ENCODE data around the gene SH3RF1.

DNA sequence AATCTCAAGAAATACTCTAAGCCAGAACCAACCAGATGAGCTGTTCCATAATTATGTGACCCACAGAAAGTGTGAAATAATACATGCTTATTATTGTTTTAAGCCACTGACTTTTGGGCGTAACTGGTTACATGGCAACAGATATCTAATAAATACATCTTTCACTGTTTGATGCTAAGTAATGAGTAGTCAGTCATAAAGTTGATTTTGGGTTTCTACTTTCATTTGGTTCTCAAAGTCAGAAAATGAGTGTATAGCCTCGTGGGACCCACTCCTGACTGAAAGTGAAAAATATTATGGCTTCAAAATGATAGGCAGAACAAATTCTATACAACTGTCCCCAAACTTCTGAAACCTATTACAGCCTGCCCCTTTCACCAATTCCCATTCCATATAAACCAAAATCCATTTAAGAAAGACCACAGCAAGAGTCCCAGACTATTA is 172.7 kb downstream of the SH3RF1 start:
- TF ChIP-seq, protein P1, sequence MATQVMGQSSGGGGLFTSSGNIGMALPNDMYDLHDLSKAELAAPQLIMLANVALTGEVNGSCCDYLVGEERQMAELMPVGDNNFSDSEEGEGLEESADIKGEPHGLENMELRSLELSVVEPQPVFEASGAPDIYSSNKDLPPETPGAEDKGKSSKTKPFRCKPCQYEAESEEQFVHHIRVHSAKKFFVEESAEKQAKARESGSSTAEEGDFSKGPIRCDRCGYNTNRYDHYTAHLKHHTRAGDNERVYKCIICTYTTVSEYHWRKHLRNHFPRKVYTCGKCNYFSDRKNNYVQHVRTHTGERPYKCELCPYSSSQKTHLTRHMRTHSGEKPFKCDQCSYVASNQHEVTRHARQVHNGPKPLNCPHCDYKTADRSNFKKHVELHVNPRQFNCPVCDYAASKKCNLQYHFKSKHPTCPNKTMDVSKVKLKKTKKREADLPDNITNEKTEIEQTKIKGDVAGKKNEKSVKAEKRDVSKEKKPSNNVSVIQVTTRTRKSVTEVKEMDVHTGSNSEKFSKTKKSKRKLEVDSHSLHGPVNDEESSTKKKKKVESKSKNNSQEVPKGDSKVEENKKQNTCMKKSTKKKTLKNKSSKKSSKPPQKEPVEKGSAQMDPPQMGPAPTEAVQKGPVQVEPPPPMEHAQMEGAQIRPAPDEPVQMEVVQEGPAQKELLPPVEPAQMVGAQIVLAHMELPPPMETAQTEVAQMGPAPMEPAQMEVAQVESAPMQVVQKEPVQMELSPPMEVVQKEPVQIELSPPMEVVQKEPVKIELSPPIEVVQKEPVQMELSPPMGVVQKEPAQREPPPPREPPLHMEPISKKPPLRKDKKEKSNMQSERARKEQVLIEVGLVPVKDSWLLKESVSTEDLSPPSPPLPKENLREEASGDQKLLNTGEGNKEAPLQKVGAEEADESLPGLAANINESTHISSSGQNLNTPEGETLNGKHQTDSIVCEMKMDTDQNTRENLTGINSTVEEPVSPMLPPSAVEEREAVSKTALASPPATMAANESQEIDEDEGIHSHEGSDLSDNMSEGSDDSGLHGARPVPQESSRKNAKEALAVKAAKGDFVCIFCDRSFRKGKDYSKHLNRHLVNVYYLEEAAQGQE (IDR thresholded peaks at IDR 0.05; ENCODE audit: insufficient read depth in 1 of 2, low read depth in 2 of 2, low read length in 1 of 2): no peak
- TF ChIP-seq, protein P2, sequence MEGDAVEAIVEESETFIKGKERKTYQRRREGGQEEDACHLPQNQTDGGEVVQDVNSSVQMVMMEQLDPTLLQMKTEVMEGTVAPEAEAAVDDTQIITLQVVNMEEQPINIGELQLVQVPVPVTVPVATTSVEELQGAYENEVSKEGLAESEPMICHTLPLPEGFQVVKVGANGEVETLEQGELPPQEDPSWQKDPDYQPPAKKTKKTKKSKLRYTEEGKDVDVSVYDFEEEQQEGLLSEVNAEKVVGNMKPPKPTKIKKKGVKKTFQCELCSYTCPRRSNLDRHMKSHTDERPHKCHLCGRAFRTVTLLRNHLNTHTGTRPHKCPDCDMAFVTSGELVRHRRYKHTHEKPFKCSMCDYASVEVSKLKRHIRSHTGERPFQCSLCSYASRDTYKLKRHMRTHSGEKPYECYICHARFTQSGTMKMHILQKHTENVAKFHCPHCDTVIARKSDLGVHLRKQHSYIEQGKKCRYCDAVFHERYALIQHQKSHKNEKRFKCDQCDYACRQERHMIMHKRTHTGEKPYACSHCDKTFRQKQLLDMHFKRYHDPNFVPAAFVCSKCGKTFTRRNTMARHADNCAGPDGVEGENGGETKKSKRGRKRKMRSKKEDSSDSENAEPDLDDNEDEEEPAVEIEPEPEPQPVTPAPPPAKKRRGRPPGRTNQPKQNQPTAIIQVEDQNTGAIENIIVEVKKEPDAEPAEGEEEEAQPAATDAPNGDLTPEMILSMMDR (IDR thresholded peaks at IDR 0.05): no peak
